DOHH2 (cell line): ENCODE data around the gene SCGB1C2.

Source experiments
- H3F3A ChIP-seq: fragments of 200-600 bp; sonication (generic), shearing (Covaris generic); 2 replicates; pipeline ENCODE4 v1.6.0; 2016; ENCODE audit warnings: antibody characterized with exemption, mild to moderate bottlenecking; ENCODE audit not compliant: control insufficient read depth, insufficient read depth
- H3K27ac ChIP-seq: fragments of 200-600 bp; sonication (generic); 2 replicates; pipeline ENCODE4 v1.5.1; 2014; ENCODE audit warnings: low read depth, mild to moderate bottlenecking, low read length, moderate library complexity
- H3K27me3 ChIP-seq: fragments of 200-600 bp; sonication (generic); 2 replicates; pipeline ENCODE4 v1.6.1; 2014; ENCODE audit warnings: mild to moderate bottlenecking, low read length, mixed read lengths; ENCODE audit not compliant: control insufficient read depth
- H3K36me3 ChIP-seq: fragments of 200-600 bp; sonication (generic); 2 replicates; pipeline ENCODE4 v1.6.1; 2014; ENCODE audit warnings: mild to moderate bottlenecking, low read length, moderate library complexity, mixed read lengths; ENCODE audit not compliant: control insufficient read depth
- H3K4me1 ChIP-seq: fragments of 200-600 bp; sonication (generic); 2 replicates; pipeline ENCODE4 v1.6.1; 2014; ENCODE audit warnings: mild to moderate bottlenecking, low read length, mixed read lengths; ENCODE audit not compliant: control insufficient read depth
- H3K4me2 ChIP-seq: fragments of 200-600 bp; sonication (generic); 2 replicates; pipeline ENCODE4 v1.6.0; 2014; ENCODE audit warnings: mild to moderate bottlenecking, low read length, moderate library complexity
- H3K4me3 ChIP-seq: fragments of 200-600 bp; sonication (generic); 2 replicates; pipeline ENCODE4 v1.5.1; 2014; ENCODE audit warnings: mild to moderate bottlenecking, low read length, mixed read lengths
- H3K79me2 ChIP-seq: fragments of 200-600 bp; sonication (generic); 2 replicates; pipeline ENCODE4 v1.6.1; 2014; ENCODE audit warnings: mild to moderate bottlenecking, low read length, mixed read lengths; ENCODE audit not compliant: control insufficient read depth
- H3K9me2 ChIP-seq: fragments of 200-600 bp; sonication (generic); replicated peaks from 2 replicates; pipeline ENCODE4 v1.6.1; 2014; ENCODE audit warnings: mild to moderate bottlenecking, low read length, mixed read lengths; ENCODE audit not compliant: control insufficient read depth
- H3K9me3 ChIP-seq: fragments of 200-600 bp; sonication (generic); 2 replicates; pipeline ENCODE4 v1.6.1; 2014; ENCODE audit warnings: antibody characterized with exemption, low read length, mixed read lengths; ENCODE audit not compliant: control insufficient read depth, insufficient read depth
- H4K20me1 ChIP-seq: fragments of 200-600 bp; sonication (generic); 2 replicates; pipeline ENCODE4 v1.6.0; 2014; ENCODE audit warnings: low read depth, mild to moderate bottlenecking, antibody characterized with exemption, low read length, moderate library complexity; ENCODE audit not compliant: control insufficient read depth, insufficient read depth
- CTCF ChIP-seq: fragments of 200-600 bp; sonication (generic); IDR thresholded peaks from one replicate; pipeline ENCODE4 v1.5.1; 2014; ENCODE audit warnings: antibody characterized with exemption, mild to moderate bottlenecking, low read depth, low read length; ENCODE audit not compliant: poor library complexity, severe bottlenecking
- EZH2phosphoT487 ChIP-seq: fragments of 200-600 bp; sonication (generic); IDR thresholded peaks from 2 replicates; pipeline ENCODE4 v1.6.1; 2017; ENCODE audit warnings: borderline replicate concordance, mild to moderate bottlenecking, antibody characterized with exemption, low read length, moderate library complexity, mixed read lengths

Gene SCGB1C2

GRCh38 chr17:151004-151403, 13.6 kb downstream of the SCGB1C2 start:
- Histone ChIP-seq H3K27me3 (no peaks in the 10 kb centered on the region), H4K20me1 (no peaks in the 10 kb centered on the region), H3K27ac (no peak overlapping the region), H3K9me3 (no peaks in the 10 kb centered on the region), H3K4me3 (no peak overlapping the region), H3K36me3 (no peaks in the 10 kb centered on the region), H3K4me2 (no peak overlapping the region), H3F3A (no peaks in the 10 kb centered on the region), H3K79me2 (no peaks in the 10 kb centered on the region), H3K9me2 (no peaks in the 10 kb centered on the region), H3K4me1 (no peaks in the 10 kb centered on the region)
- TF ChIP-seq EZH2phosphoT487 (no peak), CTCF (no peak)

GRCh38 chr17:151886-152859, 14.8 kb downstream of the SCGB1C2 start:
- Histone ChIP-seq H3F3A (no peaks in the 10 kb centered on the region), H3K4me1 (no peaks in the 10 kb centered on the region), H3K9me2 (no peaks in the 10 kb centered on the region), H3K36me3 (no peaks in the 10 kb centered on the region), H3K79me2 (no peaks in the 10 kb centered on the region), H3K4me3 (no peak overlapping the region), H4K20me1 (no peaks in the 10 kb centered on the region), H3K27me3 (no peaks in the 10 kb centered on the region), H3K4me2 (no peak overlapping the region), H3K27ac (no peak overlapping the region), H3K9me3 (no peaks in the 10 kb centered on the region)
- no peak for TF ChIP-seq EZH2phosphoT487
- no peak for TF ChIP-seq CTCF

GRCh38 chr17:152860-153420, 15.6 kb downstream of the SCGB1C2 start:
- Histone ChIP-seq H3K27me3 (no peaks in the 10 kb centered on the region), H3K4me2 (no peak overlapping the region), H4K20me1 (no peaks in the 10 kb centered on the region), H3K9me3 (no peaks in the 10 kb centered on the region), H3K36me3 (no peaks in the 10 kb centered on the region), H3F3A (no peaks in the 10 kb centered on the region), H3K4me1 (no peaks in the 10 kb centered on the region), H3K27ac (no peak overlapping the region), H3K4me3 (no peak overlapping the region), H3K9me2 (no peaks in the 10 kb centered on the region), H3K79me2 (no peaks in the 10 kb centered on the region)
- TF ChIP-seq CTCF (no peak), EZH2phosphoT487 (no peak)
